Stimulated activated CD8-positive, alpha-beta memory T cell treated with anti-CD3 and anti-CD28 coated beads, Interleukin-4, amount 100 ng/mL, for 24 hours (primary cell): ENCODE data around the gene NME2.
"Not testable (repeated sequence)": the region's sequence is repeated elsewhere in the genome, so short reads cannot be mapped to it uniquely, and the experiment has no call there.

ENCODE experiments used
- DNase-seq: peaks from one replicate; pipeline ENCODE4 v3.0.0-alpha.2; 2020; ENCODE audit warnings: low read depth

NME2 gene

DNA sequence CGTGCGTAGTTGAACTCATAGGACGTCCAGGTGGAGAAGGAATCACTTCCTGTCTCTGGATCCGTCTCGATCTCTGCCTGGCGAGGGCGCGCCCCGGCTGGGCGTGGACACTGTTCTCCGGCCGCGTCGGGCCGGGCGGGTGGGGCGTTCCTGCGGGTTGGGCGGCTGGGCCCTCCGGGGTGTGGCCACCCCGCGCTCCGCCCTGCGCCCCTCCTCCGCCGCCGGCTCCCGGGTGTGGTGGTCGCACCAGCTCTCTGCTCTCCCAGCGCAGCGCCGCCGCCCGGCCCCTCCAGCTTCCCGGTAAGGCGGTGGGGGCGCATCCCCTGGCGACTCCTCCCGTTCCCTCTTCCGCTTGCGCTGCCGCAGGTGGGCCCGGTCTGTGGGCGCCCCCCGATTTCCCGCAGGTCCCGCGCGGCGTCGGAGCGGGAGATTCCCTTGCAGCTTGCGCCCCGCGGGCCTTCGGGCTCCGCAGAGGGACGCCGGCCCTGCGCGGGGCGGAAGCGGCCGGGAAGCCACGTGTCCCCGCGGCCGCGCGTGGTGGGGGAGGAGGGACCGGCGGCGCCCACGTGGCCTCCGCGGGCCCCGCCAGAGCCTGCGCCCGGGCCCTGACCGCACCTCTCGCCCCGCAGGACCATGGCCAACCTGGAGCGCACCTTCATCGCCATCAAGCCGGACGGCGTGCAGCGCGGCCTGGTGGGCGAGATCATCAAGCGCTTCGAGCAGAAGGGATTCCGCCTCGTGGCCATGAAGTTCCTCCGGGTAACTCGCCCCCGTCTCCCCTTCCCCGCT is at the start of gene NME2:
NME2 (plus strand) TSS at position 214 of the 789 bp plus-strand sequence; CDS start at position 634, 420 bp downstream.
- DNase-seq = peak; percentile 73

DNA sequence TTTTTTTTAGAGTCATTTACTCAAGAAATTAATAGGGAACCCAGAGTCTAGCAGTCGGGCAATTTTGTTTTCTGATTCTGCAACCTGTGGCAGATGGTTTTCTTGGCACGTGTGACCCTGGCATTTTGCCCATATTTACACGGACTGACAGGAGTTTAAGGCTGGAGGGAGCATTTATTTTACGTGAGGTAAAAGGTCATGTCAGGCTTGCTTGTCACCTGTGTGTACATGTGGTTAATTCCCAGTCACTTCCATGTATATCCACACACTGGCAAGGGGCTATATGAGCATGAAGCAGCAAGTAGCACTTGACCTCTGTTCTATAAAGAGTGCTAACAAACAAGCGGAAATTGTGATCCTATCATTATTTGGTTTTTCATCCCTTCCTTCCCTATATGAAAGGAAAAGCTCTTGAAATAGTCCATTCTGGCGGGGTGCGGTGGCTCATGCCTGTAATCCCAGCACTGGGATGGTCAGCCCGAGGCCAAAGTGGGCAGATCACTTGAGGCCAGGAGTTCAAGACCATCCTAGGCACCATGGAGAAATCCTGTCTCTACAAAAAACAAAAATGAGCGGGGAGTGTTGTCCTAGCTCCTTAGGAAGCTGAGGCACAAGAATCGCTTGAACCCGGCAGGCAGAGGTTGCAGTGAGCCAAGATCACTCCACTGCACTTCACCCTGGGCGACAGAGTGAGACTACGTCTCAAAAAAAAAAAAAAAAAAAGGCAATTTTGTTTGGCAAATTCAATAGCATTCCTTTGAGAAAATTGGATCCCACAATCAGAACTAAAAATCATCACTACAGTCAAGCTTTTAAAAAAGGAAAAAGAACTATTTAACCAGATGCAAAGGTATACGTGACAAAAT is 47.6 kb upstream of the NME2 start:
- DNase-seq = no peak

DNA sequence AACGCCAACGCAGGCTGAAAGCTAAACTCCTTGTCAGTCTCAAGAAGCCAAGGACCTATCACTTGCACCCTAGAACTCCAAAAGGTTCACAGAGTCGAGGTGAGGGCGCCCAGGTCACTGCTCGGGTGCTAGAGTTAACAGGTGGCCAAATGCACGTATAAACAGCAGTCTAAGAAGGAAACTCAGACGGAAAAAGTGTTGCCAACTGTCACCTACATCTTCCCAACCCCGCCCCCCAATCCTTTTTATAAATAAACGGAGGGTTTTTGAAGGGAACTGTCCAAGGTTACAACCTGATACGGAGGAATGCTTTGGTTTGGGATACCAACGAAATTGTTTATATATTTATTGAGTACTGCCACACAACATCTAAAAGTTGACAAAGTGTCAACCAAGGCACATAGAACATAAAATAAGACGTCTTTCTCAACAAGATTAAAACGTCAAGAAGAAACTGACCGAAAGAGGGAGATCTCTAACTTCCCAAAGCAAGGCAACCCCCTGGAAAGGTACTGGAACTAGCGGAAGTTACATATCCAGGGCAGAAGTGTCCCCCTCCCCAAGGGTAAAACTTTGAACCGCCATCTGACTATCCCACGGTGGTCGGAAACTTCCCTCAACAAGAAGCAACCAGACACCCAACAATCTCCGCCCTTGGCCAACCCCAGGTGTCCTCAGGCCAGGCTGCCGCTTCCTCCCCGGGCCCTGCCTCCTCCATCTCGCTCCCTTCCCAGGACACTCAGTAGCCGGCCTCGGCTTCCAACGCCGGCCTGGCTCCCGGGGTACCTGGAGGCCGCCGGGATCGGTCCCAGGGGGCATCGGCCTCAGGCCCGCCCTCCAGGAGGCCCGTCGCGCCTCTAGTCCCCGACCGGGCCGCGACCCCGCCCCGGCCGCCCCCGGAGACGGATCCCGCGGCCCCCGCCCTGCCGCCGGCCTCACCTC is 46.5 kb upstream of the NME2 start:
- DNase-seq = peak; percentile 11

DNA sequence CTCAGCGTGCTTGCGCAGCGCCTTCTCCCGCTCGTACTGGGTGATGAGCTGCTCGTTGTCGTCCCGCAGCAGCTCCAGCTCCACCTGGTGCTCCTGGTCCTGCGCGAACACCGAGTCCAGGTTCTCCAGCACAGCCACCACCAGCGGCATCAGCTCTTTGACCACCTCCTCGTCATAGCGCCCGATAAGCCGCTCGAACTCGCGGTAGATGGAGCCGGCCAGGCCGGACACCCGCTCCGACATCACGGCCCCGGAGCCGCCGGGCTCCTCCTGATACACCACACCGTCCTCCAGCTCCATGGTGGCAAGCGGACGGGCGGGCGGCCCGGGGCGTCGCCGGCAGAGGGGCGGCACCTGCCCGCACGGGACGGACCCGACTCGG is 45.9 kb upstream of the NME2 start:
- no peak for DNase-seq

- peak; percentile 82 for DNase-seq
Measured at GRCh38 chr17:51120739-51121619, 45.2 kb upstream of the NME2 start, which contains the start of gene SPAG9. TSS of gene SPAG9 (minus strand) at chr17:51120868. CDS start at chr17:51120656, 212 bp downstream.

GRCh38 chr17:51121620-51122472 is 44.4 kb upstream of the NME2 start:
- peak; percentile 80 for DNase-seq

GRCh38 chr17:51122473-51123115 is 43.6 kb upstream of the NME2 start:
- DNase-seq = not testable (repeated sequence)

DNA sequence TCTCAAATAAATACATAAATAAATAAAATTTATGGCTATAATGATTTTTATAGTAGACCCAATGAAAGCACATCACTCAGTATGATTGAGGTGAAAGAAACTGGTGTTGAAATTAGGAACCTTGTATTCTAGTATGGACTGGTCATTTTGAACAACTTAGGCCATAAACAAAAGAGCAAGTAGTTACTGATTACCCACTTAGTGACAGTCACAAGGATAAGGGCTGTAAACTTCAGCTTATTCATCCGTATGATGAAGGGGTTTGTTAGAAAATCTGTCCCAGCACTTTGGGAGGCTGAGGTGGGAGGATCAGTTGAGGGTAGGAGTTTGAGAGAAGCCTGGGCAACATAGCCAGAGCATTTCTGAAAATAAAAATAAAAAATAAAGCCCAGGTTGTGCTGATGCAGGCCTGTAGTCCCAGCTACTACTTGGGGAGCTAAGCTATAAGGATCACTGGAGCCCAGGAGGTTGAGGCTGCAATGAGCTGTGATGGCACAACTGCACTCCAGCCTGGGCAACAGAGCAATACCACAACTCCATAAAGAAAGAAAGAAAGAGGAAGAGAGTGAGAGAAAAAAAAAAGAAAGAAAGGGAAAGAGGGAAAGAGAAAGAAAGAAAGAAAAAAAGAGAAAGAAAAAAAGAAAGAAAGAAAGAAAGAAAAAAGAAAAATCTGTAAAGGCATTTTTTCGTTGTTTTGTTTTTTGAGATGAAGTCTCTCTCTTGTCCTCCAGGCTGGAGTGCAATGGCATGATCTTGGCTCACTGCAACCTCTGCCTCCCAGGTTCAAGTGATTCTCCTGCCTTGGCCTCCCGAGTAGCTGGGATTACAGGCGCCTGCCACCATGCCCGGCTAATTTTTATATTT is 41.3 kb upstream of the NME2 start:
- DNase-seq = no peak

DNA sequence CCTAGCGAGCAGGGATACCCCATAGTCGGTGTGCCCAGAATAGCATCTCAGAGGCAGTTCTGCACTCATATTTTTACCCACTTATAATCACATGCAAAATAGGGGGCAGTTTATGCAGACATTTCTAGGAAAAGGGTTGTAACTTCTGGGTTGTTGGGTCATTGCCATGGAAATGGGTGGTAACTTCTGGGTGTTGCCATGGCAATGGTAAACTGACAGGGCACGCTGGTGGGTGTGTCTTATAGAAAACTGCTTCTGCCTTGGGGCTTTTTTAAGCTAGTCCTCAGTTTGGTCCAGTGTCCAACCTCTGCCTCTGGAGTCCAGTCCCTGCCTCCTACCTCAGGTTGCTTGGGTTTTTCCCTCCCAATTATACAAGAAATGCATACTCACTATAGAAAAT is 38.1 kb upstream of the NME2 start:
- no peak for DNase-seq

DNA sequence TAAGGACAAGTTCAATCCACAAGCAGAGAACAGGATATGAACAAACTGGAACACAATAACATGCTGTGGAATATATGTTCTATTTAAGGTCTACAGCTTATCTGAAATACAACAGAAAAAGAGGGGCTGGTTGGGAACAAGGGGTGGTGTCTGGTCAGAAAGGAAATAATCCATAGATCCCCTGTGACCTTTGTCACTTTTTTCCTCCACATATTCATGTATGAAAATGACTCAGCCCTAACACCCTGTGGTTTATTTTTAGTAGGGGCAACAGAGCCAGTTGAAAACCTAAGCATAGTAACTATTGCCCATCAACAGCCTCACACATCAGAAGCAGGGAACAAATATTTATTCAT is 33.3 kb upstream of the NME2 start:
- DNase-seq = no peak

DNA sequence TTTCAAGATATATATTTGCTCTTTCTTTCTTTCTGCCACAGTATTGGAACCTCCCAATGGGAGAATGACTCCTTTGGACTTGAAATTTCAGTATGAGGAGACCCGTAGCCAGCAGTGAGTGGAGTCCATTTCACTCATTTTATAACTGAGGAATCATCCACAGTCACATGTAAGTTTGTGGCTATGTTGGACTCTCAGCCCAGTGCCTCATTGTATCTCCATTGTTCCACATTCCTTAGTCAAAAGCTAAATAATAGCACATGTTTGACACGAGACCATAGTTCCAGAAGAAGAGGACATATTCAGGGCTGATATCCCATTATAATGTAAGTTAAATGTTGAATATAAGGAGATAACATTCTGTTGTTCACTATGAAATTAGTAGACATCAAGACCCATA is 32.8 kb upstream of the NME2 start:
- no peak for DNase-seq

- DNase-seq = no peak
Measured at GRCh38 chr17:51135956-51136355, 30.3 kb upstream of the NME2 start.

DNA sequence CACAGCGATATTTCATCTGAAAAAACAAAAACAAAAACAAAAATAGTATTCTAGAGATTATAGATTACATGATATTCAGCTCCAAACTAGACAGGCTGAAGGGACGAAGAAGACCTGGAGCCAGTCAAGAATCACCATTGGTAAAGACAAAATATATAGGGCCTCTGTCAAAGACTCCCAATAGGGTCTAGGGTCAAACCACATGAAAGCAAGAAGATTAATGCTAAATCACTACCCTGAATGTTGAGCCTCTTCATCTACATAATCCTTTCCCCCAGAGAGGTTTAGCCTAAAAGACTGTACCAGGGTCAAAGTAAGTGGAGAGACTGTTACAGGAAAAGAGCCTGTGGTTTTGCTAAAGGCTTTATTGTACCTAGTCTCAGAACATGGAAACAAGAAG is 23.6 kb upstream of the NME2 start:
- DNase-seq = no peak

GRCh38 chr17:51144266-51145022 is 21.8 kb upstream of the NME2 start:
- DNase-seq = no peak

- no peak for DNase-seq
Measured at GRCh38 chr17:51147650-51148049, 18.6 kb upstream of the NME2 start.

- DNase-seq = no peak
Measured at GRCh38 chr17:51149163-51149562, 17.0 kb upstream of the NME2 start.

DNA sequence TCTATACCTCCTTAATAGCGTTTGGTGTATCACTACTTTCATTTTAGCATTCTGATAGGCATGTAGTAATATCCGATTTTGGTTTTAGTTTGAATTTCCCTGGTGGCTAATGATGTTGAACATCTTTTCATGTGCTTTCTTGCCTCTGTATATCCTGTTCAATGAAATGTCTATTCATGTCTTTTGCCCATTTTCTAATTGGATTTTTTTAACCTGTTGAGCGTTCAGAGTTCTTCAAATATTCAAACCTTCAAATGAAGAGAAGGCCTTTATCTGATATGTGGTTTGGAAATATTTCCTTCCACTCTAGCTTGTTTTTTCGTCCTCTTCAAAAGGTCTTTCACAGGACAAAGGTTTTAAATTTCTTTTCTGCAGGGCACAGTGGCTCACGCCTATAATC is 15.3 kb upstream of the NME2 start:
- DNase-seq = no peak

DNA sequence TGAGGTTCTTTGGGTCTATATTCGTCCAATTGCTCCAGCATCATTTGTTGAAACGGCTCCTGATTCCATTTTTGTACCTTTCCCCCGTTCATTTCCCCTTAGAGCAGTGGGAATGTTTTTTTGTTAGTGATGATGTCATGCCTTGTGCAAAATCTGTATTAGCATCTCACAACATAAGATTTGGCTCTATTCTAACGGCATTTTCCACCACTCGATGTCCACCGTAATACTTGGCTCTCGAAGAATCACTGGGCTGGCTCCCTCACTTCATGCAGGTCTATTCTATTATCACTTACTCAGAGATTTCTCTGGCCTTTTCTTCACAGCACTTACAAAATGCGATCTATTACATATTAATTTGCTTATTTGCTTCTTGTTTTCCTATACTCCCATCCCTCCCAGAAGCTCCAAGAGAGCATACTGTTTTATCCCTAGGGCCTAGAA is 13.4 kb upstream of the NME2 start:
- no peak for DNase-seq
